ENCODE data around the gene GOLGA1. TPM values are rescaled to one million over a fixed set of nuclear protein-coding genes. Genes with fewer than 3 reads are reported as not detected.

Gene GOLGA1
- total and polyA plus RNA-seq, 2 of the 13 experiments (the other 11 are each of a cell fraction or from before 2014, with no cell fraction given) = 12.7 to 15.9 TPM

DNA sequence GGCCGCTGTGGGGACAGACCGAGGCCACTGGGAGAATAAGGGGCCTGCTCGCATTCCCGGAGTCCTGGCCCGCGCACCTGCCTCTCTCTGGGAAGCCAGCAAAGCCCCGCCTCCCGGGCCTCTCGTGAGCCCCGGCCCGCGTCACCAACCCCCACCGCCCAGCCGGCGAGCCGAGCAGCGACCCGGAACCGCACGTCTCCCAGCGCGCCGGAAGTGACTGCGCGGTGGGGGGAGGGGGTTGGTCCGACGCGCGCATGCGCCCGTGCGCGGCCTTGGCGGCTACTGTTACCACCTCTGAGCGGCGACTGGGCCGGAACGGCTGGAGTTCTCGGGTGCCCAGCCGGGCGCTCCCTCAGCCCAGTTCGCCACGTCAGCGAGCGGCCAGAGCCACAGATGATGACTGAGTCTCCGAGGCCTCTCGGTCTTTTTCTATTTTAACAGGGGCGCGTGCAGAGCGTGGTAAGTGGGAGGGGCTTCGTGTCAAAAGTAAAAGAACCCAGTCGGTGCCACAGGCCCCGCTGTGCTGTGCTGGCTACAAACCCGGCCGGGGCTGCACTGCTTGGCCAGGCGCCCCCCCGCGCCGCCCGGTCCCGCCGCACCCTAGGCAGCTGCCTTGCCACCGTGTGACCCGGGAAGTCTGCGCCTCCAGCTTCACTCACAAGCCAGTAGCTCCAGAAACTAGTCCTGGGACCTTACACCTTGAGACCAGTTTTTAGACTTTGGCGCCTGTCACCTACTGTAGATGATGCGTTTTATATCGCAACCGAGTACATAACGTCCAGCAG is at the start of gene GOLGA1 (continued):
- TF ChIP-seq FOXO1 (CRISPR knock-in tag; IDR thresholded peaks at IDR 0.05) (0 out of 2 replicates have a peak, but pooled peaks have one; percentile 46), ZNF775 (CRISPR knock-in tag; IDR thresholded peaks at IDR 0.05; ENCODE audit: borderline replicate concordance) (no peak), JUND (CRISPR knock-in tag; IDR thresholded peaks at IDR 0.05) (no peak), ZNF543 (CRISPR knock-in tag; IDR thresholded peaks at IDR 0.05) (peak; percentile 84; the same call in 1 of the 2 replicates), PPARG (CRISPR knock-in tag; conservative IDR thresholded peaks at IDR 0.05) (no peak; the same call in 1 of the 2 replicates), ZNF552 (CRISPR knock-in tag; IDR thresholded peaks at IDR 0.05; ENCODE audit: borderline replicate concordance) (no peak), ZNF772 (CRISPR knock-in tag; IDR thresholded peaks at IDR 0.05) (peak; percentile 56; the same call in 1 of the 2 replicates), RXRA (CRISPR knock-in tag; IDR thresholded peaks at IDR 0.05) (peak; percentile 80), ZBTB3 (CRISPR knock-in tag; IDR thresholded peaks at IDR 0.05; ENCODE audit: borderline replicate concordance, low read depth) (0 out of 2 replicates have a peak, but pooled peaks have one; percentile 63), CEBPG (CRISPR knock-in tag; IDR thresholded peaks at IDR 0.05) (0 out of 2 replicates have a peak, but pooled peaks have one; percentile 30), ZNF709 (CRISPR knock-in tag; IDR thresholded peaks at IDR 0.05) (peak; percentile 22; the same call in 1 of the 2 replicates), ZNF232 (CRISPR knock-in tag; IDR thresholded peaks at IDR 0.05; ENCODE audit: borderline replicate concordance) (peak; percentile 75), NPAS2 (CRISPR knock-in tag; IDR thresholded peaks at IDR 0.05; ENCODE audit: borderline replicate concordance) (no peak), ARID2 (CRISPR knock-in tag; IDR thresholded peaks at IDR 0.05; ENCODE audit: borderline replicate concordance) (no peak), ZNF292 (CRISPR knock-in tag; IDR thresholded peaks at IDR 0.05; ENCODE audit: borderline replicate concordance, low read depth) (no peak; the same call in 1 of the 2 replicates), ZNF335 (CRISPR knock-in tag; IDR thresholded peaks at IDR 0.05) (no peak), NR3C1 (CRISPR knock-in tag; IDR thresholded peaks at IDR 0.05) (no peak), ZNF124 (CRISPR knock-in tag; IDR thresholded peaks at IDR 0.05) (no peak), ZNF33A (CRISPR knock-in tag; IDR thresholded peaks at IDR 0.05; ENCODE audit: borderline replicate concordance) (no peak), CHD2 (IDR thresholded peaks at IDR 0.05; ENCODE audit: low read depth, low read length) (peak; percentile 81), ZNF431 (CRISPR knock-in tag; IDR thresholded peaks at IDR 0.05; ENCODE audit: borderline replicate concordance, low read depth) (no peak), NKX3-1 (CRISPR knock-in tag; IDR thresholded peaks at IDR 0.05) (peak; percentile 78; the same call in 1 of the 2 replicates)
- TF ChIP-seq, protein P1, sequence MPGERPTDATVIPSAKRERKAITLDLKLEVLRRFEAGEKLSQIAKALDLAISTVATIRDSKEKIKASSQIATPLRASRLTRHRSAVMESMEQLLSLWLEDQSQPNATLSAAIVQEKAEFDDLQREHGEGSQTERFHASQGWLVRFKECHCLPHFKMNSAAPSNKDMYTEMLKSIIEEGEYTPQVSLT (CRISPR knock-in tag; IDR thresholded peaks at IDR 0.05; ENCODE audit: borderline replicate concordance, low read depth) = no peak
- TF ChIP-seq, protein P2, sequence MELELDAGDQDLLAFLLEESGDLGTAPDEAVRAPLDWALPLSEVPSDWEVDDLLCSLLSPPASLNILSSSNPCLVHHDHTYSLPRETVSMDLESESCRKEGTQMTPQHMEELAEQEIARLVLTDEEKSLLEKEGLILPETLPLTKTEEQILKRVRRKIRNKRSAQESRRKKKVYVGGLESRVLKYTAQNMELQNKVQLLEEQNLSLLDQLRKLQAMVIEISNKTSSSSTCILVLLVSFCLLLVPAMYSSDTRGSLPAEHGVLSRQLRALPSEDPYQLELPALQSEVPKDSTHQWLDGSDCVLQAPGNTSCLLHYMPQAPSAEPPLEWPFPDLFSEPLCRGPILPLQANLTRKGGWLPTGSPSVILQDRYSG (CRISPR knock-in tag; IDR thresholded peaks at IDR 0.05) = no peak
- TF ChIP-seq, protein P3, sequence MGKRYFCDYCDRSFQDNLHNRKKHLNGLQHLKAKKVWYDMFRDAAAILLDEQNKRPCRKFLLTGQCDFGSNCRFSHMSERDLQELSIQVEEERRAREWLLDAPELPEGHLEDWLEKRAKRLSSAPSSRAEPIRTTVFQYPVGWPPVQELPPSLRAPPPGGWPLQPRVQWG (CRISPR knock-in tag; IDR thresholded peaks at IDR 0.05; ENCODE audit: borderline replicate concordance, low read depth) = no peak
- TF ChIP-seq, protein P4, sequence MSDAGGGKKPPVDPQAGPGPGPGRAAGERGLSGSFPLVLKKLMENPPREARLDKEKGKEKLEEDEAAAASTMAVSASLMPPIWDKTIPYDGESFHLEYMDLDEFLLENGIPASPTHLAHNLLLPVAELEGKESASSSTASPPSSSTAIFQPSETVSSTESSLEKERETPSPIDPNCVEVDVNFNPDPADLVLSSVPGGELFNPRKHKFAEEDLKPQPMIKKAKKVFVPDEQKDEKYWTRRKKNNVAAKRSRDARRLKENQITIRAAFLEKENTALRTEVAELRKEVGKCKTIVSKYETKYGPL (CRISPR knock-in tag; IDR thresholded peaks at IDR 0.05) = no peak; the same call in 1 of the 2 replicates
- TF ChIP-seq, protein P5, sequence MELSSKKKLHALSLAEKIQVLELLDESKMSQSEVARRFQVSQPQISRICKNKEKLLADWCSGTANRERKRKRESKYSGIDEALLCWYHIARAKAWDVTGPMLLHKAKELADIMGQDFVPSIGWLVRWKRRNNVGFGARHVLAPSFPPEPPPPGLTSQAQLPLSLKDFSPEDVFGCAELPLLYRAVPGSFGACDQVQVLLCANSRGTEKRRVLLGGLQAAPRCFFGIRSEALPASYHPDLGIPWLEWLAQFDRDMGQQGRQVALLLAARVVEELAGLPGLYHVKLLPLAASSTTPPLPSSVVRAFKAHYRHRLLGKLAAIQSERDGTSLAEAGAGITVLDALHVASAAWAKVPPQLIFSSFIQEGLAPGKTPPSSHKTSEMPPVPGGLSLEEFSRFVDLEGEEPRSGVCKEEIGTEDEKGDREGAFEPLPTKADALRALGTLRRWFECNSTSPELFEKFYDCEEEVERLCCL (CRISPR knock-in tag; IDR thresholded peaks at IDR 0.05; ENCODE audit: borderline replicate concordance) = no peak

All from HepG2 (cell line).